ENCODE measurements around the gene C6.
"Not testable (repeated sequence)": the region's sequence is repeated elsewhere in the genome, so short reads cannot be mapped to it uniquely, and the experiment has no call there.

The C6 gene

GRCh38 chr5:41213340-41213739 is at the start of gene C6:
C6 (minus strand) TSS chr5:41213532; CDS start chr5:41203230, 10,302 bp downstream.
- DNase-seq: no peak

DNA sequence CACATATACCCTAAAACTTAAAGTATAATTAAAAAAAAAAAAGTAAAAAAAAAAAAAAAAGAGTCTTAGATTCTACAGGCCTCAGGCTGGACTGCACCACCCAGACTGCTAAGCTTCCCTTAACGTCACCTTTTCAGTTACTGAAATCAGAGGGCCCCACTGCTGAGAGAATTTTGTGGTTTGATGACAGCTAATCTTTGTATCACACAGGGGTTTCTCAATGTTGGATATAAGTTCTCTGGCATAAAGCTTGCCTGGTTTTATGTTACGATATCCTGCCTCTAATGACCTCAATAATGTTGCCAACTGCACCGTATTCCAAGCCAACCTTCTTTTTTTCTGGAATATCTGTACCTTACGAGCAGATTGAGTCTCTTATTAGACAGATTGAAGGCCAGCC is 43.1 kb upstream of the C6 start:
- DNase-seq: no peak

- no peak for DNase-seq
These were observed 39.8 kb upstream of the C6 start for GRCh38 chr5:41253109-41253508.

DNA sequence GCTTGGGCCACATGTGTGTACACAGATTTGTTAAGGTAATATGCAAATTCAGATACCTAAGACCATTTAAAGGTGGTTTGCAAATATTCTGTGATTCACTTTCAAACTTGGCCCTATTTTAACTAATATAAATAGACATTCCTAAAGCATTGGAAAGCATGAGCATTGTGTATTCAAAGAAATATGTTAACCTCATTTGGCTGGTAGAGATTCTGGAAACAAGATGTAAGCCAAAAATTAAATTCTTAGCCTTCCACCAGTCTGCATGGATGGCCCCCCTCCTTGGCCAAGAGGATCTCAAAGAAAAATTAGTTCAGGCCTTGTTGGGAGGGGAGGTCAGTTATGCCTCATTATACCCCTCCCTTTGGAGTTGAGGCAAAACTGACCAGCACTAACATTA is 38.7 kb upstream of the C6 start:
- no peak for DNase-seq

- DNase-seq: no peak
These were observed 37.1 kb upstream of the C6 start for GRCh38 chr5:41250351-41250987.

DNA sequence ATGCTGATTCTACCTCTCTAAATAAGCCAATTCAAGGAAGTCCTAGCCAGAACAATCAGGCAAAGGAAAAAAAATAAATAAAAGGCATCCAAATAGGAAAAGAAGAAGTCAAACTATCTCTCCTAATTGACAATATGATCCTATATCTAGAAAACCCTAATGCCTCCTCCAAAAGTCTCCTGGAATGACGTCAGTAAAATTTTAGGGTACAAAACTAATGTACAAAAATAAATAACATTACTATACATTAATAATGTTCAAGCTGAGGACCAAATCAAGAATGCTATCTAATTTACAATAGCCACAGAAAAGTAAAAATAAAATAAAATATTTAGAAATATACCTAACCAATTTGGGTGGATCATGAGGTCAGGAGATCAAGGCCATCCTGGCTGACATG is 33.8 kb upstream of the C6 start:
- DNase-seq: no peak

- DNase-seq: no peak
These were observed 33.0 kb upstream of the C6 start for GRCh38 chr5:41246376-41246775.

GRCh38 chr5:41243558-41243957 is 30.2 kb upstream of the C6 start:
- DNase-seq: no peak

GRCh38 chr5:41240985-41241384 is 27.7 kb upstream of the C6 start:
- DNase-seq: no peak

- no peak for DNase-seq
These were observed 27.1 kb upstream of the C6 start for GRCh38 chr5:41240390-41240789.

- DNase-seq: no peak
These were observed 21.1 kb upstream of the C6 start for GRCh38 chr5:41234475-41234874.

DNA sequence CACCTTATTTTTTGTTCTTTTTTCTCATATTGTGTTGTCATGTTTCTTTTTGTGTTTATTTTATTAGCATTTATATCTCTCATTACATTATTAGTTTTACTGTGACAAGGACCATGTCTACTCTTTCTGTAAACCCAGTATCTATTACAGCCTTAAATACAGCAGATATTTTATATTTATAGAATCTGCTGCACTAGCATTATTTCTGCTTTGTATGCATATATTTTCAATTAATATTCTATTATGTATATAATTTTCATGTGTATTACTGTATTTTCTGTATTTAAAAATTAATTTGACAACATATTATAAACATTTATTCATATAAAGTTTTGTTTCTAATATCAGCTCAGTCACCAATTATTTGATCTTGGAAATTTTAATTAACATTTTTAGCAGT is 19.5 kb upstream of the C6 start:
- DNase-seq: no peak

DNA sequence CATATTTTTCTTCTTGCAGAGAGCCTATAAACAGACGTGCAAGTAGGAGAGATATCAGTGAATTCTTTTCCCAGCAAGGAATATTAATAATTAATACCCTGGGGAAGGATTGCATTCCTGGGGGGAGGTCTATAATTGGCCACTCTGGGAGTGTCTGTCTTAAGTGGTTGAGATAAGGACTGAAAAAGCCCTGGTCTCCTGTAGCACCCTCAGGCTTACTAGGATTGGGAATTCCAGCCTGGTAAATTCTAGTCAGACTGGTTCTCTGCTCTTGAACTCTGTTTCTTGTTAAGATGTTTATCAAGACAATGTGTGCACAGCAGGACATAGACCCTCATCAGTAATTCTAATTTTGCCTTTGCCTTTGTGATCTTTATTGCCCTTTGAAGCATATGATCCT is 16.9 kb upstream of the C6 start:
- DNase-seq: not testable (repeated sequence)

GRCh38 chr5:41223962-41224361 is 10.6 kb upstream of the C6 start:
- DNase-seq: no peak

- DNase-seq: no peak
These were observed 6.4 kb upstream of the C6 start for GRCh38 chr5:41219658-41220269.

GRCh38 chr5:41218929-41219657 is 5.8 kb upstream of the C6 start:
- no peak for DNase-seq

- DNase-seq: no peak
These were observed 850 bp upstream of the C6 start for GRCh38 chr5:41214182-41214581.

- DNase-seq: no peak
These were observed 397 bp downstream of the C6 start for GRCh38 chr5:41212935-41213334.

DNA sequence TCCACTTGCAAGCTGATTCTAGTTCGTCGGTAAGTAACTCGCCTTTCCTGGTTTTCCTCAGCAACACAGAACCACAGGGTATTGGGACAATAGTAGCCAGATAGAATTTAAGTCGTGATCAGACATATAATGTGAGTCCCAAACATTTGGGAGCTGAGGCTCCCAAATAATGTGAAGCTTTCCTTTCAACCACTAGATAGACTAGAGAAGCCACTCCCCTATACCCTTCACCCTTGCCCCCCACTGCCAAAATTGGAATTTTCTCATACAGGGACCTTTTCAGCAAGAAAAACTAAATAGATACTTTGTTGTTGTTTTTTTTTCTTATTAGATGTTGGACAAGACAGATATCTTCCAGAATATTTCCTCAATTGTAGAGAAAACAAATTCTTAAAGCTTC is 1.9 kb downstream of the C6 start:
- DNase-seq: no peak

DNA sequence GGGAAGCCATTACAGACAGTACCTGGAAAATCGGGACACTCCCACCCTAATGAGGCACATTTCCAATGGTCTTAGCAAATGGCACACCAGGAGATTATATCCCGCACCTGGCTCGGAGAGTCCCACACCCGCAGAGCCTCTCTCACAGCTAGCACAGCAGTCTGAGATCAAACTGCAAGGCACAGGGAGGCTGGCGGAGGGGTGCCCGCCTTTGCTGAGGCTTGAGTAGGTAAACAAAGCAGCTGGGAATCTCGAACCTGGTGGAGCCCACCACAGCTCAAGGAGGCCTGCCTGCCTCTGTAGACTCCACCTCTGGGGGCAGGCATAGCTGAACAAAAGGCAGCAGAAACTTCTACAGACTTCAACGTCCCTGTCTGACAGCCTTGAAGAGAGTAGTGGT is 7.9 kb downstream of the C6 start:
- not testable (repeated sequence) for DNase-seq

- DNase-seq: no peak
These were observed 10.3 kb downstream of the C6 start for GRCh38 chr5:41203033-41203432.

DNA sequence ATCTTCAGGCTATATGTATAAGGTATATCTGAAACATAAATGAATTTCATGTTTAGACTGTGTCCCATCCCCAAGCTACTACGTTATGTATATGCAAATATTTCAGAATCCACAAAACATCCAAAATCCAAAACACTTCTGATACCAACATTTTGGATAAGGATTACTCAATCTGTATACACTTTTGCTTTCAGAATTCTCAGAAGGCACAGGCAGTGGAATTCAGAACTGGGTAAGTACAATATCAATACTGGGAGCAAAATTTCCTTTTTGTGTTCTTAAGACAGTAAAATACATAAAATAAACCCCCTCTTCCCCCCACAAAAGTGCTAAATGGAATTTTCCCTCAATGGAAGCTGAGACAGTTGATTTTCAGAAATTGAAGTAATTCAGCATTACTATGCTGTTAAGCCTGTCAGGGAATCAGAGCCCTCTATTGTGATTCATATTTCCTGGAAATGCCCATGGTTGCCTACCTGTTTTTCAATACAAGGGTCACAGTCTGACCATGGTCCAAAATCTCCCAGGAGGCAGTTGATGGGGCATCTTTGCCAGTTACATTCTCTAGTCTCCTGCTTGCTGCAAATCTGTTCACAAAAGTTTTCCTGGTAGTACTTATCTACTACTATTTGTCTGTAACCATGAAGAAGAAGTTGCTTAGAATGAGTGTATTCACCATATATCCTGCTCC is 12.1 kb downstream of the C6 start:
- no peak for DNase-seq

DNA sequence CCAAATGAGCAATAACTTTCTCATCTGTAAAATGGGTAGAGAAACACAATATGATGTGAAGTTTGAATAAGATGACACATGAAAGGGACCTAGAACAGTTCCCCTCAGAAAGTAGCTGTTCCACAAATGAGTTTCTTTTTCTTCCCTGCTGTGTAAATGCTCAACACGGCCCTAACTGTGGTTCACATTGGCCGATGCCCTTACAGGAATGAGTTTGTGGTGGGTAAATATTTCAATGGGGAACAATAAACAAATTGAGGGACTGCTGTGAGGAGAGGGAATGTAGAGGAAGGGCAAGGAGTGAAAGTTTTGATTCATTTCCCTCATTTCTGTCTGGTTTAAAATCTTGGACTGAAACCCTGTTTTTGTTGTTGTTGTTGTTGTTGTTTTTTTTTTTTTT is 12.8 kb downstream of the C6 start:
- no peak for DNase-seq

- DNase-seq: no peak
These were observed 13.7 kb downstream of the C6 start for GRCh38 chr5:41199660-41200059.

Measured in CD4-positive, alpha-beta T cell treated with Interleukin-17A for 1 hour (primary cell).